ENCODE data around the gene ELF3.

DNA sequence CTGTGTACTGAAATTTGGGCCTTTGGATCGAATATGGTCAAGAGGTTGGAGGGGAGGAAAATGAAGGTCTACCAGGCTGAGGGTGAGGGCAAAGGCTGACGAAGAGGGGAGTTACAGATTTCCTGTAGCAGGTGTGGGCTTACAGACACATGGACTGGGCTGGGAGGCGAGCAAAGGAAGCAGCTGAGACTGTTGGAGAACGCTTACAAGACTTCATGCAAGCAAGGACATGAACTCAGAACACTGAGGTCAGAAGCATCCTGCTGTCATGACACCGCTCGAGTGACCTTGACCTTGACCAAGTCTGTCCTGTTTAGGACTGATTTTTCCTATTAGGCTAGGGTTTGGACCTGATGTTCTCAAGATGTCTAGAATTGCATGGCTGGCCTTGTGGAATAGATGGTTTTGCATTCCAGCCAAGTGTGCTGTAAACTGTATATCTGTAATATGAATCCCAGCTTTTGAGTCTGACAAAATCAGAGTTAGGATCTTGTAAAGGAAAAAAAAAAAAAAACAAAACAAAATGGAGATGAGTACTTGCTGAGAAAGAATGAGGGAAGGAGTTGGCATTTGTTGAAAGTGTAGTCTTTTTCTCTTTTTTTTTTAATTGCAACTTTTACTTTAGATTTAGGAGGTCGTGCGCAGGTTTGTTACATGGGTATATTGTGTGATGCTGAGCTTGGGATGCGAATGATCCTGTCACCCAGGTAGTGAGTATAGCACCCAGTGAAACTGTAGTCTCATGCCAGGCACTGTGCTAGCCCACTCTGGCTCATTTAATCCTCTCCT is 5.8 kb downstream of the ELF3 start:
- TF ChIP-seq, protein P1, sequence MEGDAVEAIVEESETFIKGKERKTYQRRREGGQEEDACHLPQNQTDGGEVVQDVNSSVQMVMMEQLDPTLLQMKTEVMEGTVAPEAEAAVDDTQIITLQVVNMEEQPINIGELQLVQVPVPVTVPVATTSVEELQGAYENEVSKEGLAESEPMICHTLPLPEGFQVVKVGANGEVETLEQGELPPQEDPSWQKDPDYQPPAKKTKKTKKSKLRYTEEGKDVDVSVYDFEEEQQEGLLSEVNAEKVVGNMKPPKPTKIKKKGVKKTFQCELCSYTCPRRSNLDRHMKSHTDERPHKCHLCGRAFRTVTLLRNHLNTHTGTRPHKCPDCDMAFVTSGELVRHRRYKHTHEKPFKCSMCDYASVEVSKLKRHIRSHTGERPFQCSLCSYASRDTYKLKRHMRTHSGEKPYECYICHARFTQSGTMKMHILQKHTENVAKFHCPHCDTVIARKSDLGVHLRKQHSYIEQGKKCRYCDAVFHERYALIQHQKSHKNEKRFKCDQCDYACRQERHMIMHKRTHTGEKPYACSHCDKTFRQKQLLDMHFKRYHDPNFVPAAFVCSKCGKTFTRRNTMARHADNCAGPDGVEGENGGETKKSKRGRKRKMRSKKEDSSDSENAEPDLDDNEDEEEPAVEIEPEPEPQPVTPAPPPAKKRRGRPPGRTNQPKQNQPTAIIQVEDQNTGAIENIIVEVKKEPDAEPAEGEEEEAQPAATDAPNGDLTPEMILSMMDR (IDR thresholded peaks at IDR 0.05; ENCODE audit: poor library complexity, severe bottlenecking): no peak
- TF ChIP-seq POLR2AphosphoS5 (IDR thresholded peaks at IDR 0.05): no peak
- no peak for TF ChIP-seq EZH2 (IDR thresholded peaks at IDR 0.05; ENCODE audit: borderline replicate concordance, insufficient read depth, low read length, poor library complexity, severe bottlenecking)
- no peak for TF ChIP-seq TAF1 (IDR thresholded peaks at IDR 0.05; ENCODE audit: low read depth)
- no peak for TF ChIP-seq RAD21 (conservative IDR thresholded peaks at IDR 0.05)
- TF ChIP-seq SMC3 (conservative IDR thresholded peaks at IDR 0.05; ENCODE audit: poor library complexity): no peak

Data from neural cell (in vitro differentiated cells).